LNCaP clone FGC (cell line): ENCODE results near the gene SLU7.

Experiments
- DNase-seq: peaks from one replicate; pipeline ENCODE4 v3.0.0-alpha.2; 2011; ENCODE audit warnings: low read depth
- H3K4me3 ChIP-seq: 2 replicates; pipeline ENCODE4 v1.5.1; 2011; ENCODE audit warnings: mild to moderate bottlenecking, low read depth, low read length, control low read depth
- TF ChIP-seq, protein P1 (sequence below): IDR thresholded peaks from 2 replicates; pipeline ENCODE4 v1.5.1; 2012; ENCODE audit warnings: mild to moderate bottlenecking; ENCODE audit not compliant: control insufficient read depth, insufficient read depth; ENCODE audit errors: extremely low read depth

Gene SLU7

GRCh38 chr5:160418561-160419457 is at the start of gene SLU7:
Gene SLU7 (minus strand): TSS chr5:160419081. CDS start chr5:160415294, 3,787 bp downstream.
- TF ChIP-seq, protein P1, sequence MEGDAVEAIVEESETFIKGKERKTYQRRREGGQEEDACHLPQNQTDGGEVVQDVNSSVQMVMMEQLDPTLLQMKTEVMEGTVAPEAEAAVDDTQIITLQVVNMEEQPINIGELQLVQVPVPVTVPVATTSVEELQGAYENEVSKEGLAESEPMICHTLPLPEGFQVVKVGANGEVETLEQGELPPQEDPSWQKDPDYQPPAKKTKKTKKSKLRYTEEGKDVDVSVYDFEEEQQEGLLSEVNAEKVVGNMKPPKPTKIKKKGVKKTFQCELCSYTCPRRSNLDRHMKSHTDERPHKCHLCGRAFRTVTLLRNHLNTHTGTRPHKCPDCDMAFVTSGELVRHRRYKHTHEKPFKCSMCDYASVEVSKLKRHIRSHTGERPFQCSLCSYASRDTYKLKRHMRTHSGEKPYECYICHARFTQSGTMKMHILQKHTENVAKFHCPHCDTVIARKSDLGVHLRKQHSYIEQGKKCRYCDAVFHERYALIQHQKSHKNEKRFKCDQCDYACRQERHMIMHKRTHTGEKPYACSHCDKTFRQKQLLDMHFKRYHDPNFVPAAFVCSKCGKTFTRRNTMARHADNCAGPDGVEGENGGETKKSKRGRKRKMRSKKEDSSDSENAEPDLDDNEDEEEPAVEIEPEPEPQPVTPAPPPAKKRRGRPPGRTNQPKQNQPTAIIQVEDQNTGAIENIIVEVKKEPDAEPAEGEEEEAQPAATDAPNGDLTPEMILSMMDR, result no peak
- H3K4me3 ChIP-seq, result peak within 1 kb of the TSS; percentile 98
- DNase-seq, result peak; percentile 86

DNA sequence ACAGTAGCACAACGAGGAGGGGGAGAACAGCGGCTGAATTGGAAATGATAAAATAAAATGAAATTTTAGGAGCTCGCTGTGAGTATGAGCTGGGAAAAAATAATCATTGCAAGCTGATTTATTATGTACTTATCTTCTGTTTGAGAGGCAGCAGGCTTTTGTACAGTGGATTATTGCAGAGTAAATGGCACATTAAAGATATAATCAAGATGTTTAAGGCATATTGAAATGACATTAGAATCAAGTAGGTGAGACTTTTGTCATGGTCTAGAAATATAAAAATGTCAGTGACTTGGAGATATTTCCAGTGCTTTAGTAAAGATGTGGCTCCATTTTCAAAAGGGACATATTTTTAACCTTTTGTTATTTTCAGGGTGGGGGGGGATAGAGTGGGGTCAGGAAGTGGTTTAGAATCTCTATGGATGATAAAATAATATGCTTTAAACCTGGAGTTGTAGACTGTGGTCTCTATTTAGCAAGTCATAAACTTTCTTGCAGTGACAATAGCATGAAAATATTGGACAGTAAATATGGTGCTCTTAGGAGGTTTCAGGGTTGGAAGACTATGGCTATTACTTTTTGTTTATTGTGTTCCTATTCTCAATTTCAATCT is 49.6 kb upstream of the SLU7 start:
- TF ChIP-seq, protein P1, result no peak
- H3K4me3 ChIP-seq, result no peak overlapping the region
- DNase-seq, result no peak

- DNase-seq, result no peak
- H3K4me3 ChIP-seq, result no peak overlapping the region
- TF ChIP-seq, protein P1, result no peak
Measured at GRCh38 chr5:160467555-160468362, 48.9 kb upstream of the SLU7 start.

DNA sequence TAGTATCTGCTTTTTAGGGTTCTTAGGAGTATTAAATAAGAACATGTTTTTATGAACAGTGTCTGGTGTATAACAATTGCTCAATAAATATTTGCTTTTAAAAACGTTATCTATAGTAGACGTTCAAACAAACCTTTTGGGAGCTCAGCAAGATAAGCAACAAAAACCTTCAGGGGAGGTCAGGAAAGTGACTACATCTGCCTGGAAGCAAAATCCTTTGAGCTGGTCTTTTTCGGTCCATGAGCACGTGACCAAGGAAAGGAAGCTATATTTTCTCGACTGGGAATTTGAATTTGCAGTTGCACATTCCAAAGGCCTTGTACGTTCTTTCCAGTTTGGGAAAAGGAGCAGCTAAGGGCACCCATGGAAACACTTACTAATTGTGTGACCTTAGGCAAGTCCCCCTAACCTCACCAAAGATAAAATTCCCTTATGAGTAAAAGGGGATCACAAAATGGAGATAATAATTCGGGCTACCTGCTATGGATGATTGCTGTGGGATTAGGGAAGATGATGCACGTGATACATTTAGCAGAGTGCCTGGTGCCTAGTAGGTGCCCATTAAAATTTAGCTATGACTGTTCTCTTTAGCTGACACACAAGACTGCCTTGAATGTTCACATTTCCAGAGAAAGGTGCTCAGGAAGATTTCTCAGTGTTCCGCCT is 48.1 kb upstream of the SLU7 start:
- TF ChIP-seq, protein P1, result no peak
- DNase-seq, result no peak
- no peak overlapping the region for H3K4me3 ChIP-seq

DNA sequence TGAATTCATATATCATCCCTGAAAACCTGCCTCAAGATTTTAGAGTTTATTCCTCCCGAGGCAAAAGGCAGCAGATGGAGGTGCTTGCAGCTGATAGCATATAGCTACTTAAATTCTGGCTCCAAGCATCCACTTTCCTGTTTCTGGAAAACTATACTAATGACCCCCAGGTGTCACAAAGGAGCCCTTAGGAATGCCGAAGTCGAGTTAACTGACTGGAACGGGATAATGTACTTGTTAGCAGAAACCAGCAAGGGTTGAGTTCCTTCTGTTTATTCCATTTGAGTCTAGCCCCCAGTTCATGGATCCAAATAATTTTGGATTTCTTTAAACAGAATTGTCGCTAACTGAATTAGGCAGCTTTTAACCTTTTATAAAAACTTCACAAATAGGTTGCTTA is 47.2 kb upstream of the SLU7 start:
- no peak for DNase-seq
- no peak overlapping the region for H3K4me3 ChIP-seq
- TF ChIP-seq, protein P1, result no peak

DNA sequence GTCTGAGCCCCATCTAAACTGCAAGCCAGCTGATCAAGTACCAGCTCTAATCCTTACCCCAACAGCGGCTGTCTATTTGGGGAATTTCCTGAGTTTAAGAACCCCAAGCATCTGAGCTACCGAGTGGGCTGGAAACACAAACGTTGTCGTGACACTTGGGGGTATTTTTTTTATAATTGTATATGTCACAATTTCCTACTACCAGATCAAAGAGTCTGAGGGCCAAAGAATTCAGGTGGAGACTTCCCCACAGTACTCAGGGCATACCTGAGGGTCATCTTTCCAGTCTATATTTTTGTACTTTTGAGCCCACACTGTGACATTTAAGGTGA is 45.6 kb upstream of the SLU7 start:
- TF ChIP-seq, protein P1, result no peak
- H3K4me3 ChIP-seq, result no peak overlapping the region
- no peak for DNase-seq
